SJCRH30 (cell line): ENCODE measurements around the gene CCDC57. TPM values are rescaled to one million over a fixed set of nuclear protein-coding genes. Genes with fewer than 3 reads are reported as not detected.

Source experiments
- DNase-seq, 2 experiments: peaks; one replicate each; pipeline ENCODE4 v3.0.0-alpha.2; 2015 to 2020
- H3K27ac ChIP-seq: fragments of 250-450 bp; sonication (Bioruptor Pico); 2 replicates; pipeline ENCODE4 v1.5.1; 2020; ENCODE audit warnings: mild to moderate bottlenecking, moderate library complexity
- H3K27me3 ChIP-seq: fragments of 250-450 bp; sonication (Bioruptor Pico); 2 replicates; pipeline ENCODE4 v1.5.1; 2020; ENCODE audit warnings: mild to moderate bottlenecking, moderate library complexity
- H3K36me3 ChIP-seq: fragments of 250-450 bp; sonication (Bioruptor Pico); 2 replicates; pipeline ENCODE4 v1.5.1; 2020; ENCODE audit warnings: mild to moderate bottlenecking, moderate library complexity
- H3K4me1 ChIP-seq: fragments of 250-450 bp; sonication (Bioruptor Pico); 2 replicates; pipeline ENCODE4 v1.5.1; 2020; ENCODE audit warnings: mild to moderate bottlenecking, moderate library complexity
- H3K4me3 ChIP-seq: fragments of 250-450 bp; sonication (Bioruptor Pico); 2 replicates; pipeline ENCODE4 v1.5.1; 2020; ENCODE audit warnings: mild to moderate bottlenecking, moderate library complexity
- H3K9me3 ChIP-seq: fragments of 250-450 bp; sonication (Bioruptor Pico); replicated peaks from 2 replicates; pipeline ENCODE4 v1.5.1; 2020; ENCODE audit warnings: mild to moderate bottlenecking, moderate library complexity
- total RNA-seq: library from RNA; depleted of rRNA; stranded (reverse); fragments of >200 nt; shearing (Covaris generic); gene quantifications from 2 replicates; pipeline ENCODE4 v1.2.3, GENCODE V29; 2014

CCDC57 gene
- total RNA-seq, 1 experiment from 2014 or later = 23.5 TPM

GRCh38 chr17:82241183-82241925, 28.7 kb upstream of the CCDC57 start:
- no peaks in the 10 kb centered on the region for H3K27me3 ChIP-seq
- no peak for DNase-seq
- no peak overlapping the region for H3K4me3 ChIP-seq
- peaks cover 15% of the 10 kb centered on the region; the same call in 1 of the 2 replicates for H3K4me1 ChIP-seq
- H3K27ac ChIP-seq = no peak overlapping the region
- H3K36me3 ChIP-seq = peaks cover 43% of the 10 kb centered on the region
- H3K9me3 ChIP-seq = no peaks in the 10 kb centered on the region

GRCh38 chr17:82240506-82241182, 28.0 kb upstream of the CCDC57 start:
- Histone ChIP-seq H3K27me3 (no peaks in the 10 kb centered on the region), H3K36me3 (peaks cover 36% of the 10 kb centered on the region), H3K27ac (no peak overlapping the region), H3K4me1 (peaks cover 20% of the 10 kb centered on the region; the same call in 1 of the 2 replicates), H3K9me3 (no peaks in the 10 kb centered on the region), H3K4me3 (no peak overlapping the region)
- DNase-seq = no peak

- no peak overlapping the region for H3K27ac ChIP-seq
- H3K36me3 ChIP-seq = peaks cover 29% of the 10 kb centered on the region
- peaks cover 27% of the 10 kb centered on the region for H3K4me1 ChIP-seq
- no peak for DNase-seq
- no peaks in the 10 kb centered on the region for H3K9me3 ChIP-seq
- no peaks in the 10 kb centered on the region for H3K27me3 ChIP-seq
- H3K4me3 ChIP-seq = no peak overlapping the region
These were observed 27.4 kb upstream of the CCDC57 start for GRCh38 chr17:82239926-82240505.

GRCh38 chr17:82239401-82239925, 26.8 kb upstream of the CCDC57 start:
- DNase-seq = no peak
- Histone ChIP-seq H3K4me3 (no peak overlapping the region), H3K9me3 (no peaks in the 10 kb centered on the region), H3K27ac (no peak overlapping the region), H3K27me3 (no peaks in the 10 kb centered on the region), H3K36me3 (peaks cover 24% of the 10 kb centered on the region), H3K4me1 (peaks cover 32% of the 10 kb centered on the region)

GRCh38 chr17:82238472-82239201, 26.0 kb upstream of the CCDC57 start:
- Histone ChIP-seq H3K27ac (no peak overlapping the region), H3K27me3 (no peaks in the 10 kb centered on the region), H3K4me1 (peaks cover 37% of the 10 kb centered on the region), H3K36me3 (peaks cover 15% of the 10 kb centered on the region), H3K4me3 (no peak overlapping the region), H3K9me3 (no peaks in the 10 kb centered on the region)
- peak; percentile 67 to 70 for DNase-seq

GRCh38 chr17:82237746-82238471, 25.3 kb upstream of the CCDC57 start:
- Histone ChIP-seq H3K36me3 (peaks cover 8% of the 10 kb centered on the region), H3K27me3 (no peaks in the 10 kb centered on the region), H3K4me3 (no peak overlapping the region), H3K27ac (no peak overlapping the region), H3K4me1 (peaks cover 37% of the 10 kb centered on the region), H3K9me3 (no peaks in the 10 kb centered on the region)
- DNase-seq = no peak

GRCh38 chr17:82237083-82237745, 24.6 kb upstream of the CCDC57 start:
- Histone ChIP-seq H3K4me1 (peaks cover 37% of the 10 kb centered on the region), H3K4me3 (peak overlapping the region; percentile 40), H3K36me3 (peaks cover 2% of the 10 kb centered on the region; the same call in 1 of the 2 replicates), H3K27me3 (no peaks in the 10 kb centered on the region), H3K9me3 (no peaks in the 10 kb centered on the region), H3K27ac (no peak overlapping the region; the same call in 1 of the 2 replicates)
- peak in 1 of 2 experiments; percentile 48 for DNase-seq

- no peaks in the 10 kb centered on the region for H3K36me3 ChIP-seq
- peak overlapping the region; percentile 11; the same call in 1 of the 2 replicates for H3K27ac ChIP-seq
- peaks cover 37% of the 10 kb centered on the region for H3K4me1 ChIP-seq
- H3K4me3 ChIP-seq = peak overlapping the region; percentile 40
- no peaks in the 10 kb centered on the region for H3K9me3 ChIP-seq
- no peaks in the 10 kb centered on the region for H3K27me3 ChIP-seq
- DNase-seq = peak; percentile 99
These were observed 23.7 kb upstream of the CCDC57 start for GRCh38 chr17:82236142-82236971.

GRCh38 chr17:82235775-82236141, 23.1 kb upstream of the CCDC57 start:
- H3K27me3 ChIP-seq = no peaks in the 10 kb centered on the region
- peak overlapping the region; percentile 11; the same call in 1 of the 2 replicates for H3K27ac ChIP-seq
- peak overlapping the region; percentile 40 for H3K4me3 ChIP-seq
- no peaks in the 10 kb centered on the region for H3K9me3 ChIP-seq
- no peaks in the 10 kb centered on the region for H3K36me3 ChIP-seq
- peak; percentile 82 for DNase-seq
- peaks cover 37% of the 10 kb centered on the region for H3K4me1 ChIP-seq

- no peak overlapping the region; the same call in 1 of the 2 replicates for H3K27ac ChIP-seq
- no peaks in the 10 kb centered on the region for H3K27me3 ChIP-seq
- no peak for DNase-seq
- H3K4me1 ChIP-seq = peaks cover 37% of the 10 kb centered on the region
- no peaks in the 10 kb centered on the region for H3K36me3 ChIP-seq
- no peaks in the 10 kb centered on the region for H3K9me3 ChIP-seq
- peak overlapping the region; percentile 40 for H3K4me3 ChIP-seq
These were observed 22.6 kb upstream of the CCDC57 start for GRCh38 chr17:82235056-82235774.

GRCh38 chr17:82234211-82235055, 21.8 kb upstream of the CCDC57 start:
- H3K27ac ChIP-seq = no peak overlapping the region; the same call in 1 of the 2 replicates
- H3K36me3 ChIP-seq = no peaks in the 10 kb centered on the region

More at GRCh38 chr17:82234211-82235055, 21.8 kb upstream of the CCDC57 start:
- Histone ChIP-seq H3K27me3 (no peaks in the 10 kb centered on the region), H3K4me3 (peak overlapping the region; percentile 40; the same call in 1 of the 2 replicates), H3K9me3 (no peaks in the 10 kb centered on the region), H3K4me1 (peaks cover 37% of the 10 kb centered on the region)
- peak; percentile 82 to 85 for DNase-seq
